PFSK-1 (cell line): ENCODE measurements around the gene PGGHG.

Experiments
- FOXP2 ChIP-seq: optimal IDR thresholded peaks from 2 replicates; pipeline ENCODE3; 2011; ENCODE audit warnings: borderline replicate concordance, control low read depth, inconsistent platforms; ENCODE audit not compliant: insufficient read depth; ENCODE audit errors: extremely low read length, extremely low read depth
- POLR2AphosphoS5 ChIP-seq: IDR thresholded peaks from 2 replicates; pipeline ENCODE4 v1.6.1; 2012; ENCODE audit warnings: low read depth, mild to moderate bottlenecking, control low read depth, low read length, moderate library complexity
- REST ChIP-seq, 2 experiments: IDR thresholded peaks; 2 replicates each; pipeline versions ENCODE4 v1.6.1 to v1.8.0; 2011 to 2012; ENCODE audit warnings: low read depth in 2 of 2, low read length in 2 of 2, control low read depth in 1 of 2, inconsistent platforms in 1 of 2, mild to moderate bottlenecking in 1 of 2, moderate library complexity in 1 of 2; ENCODE audit not compliant: insufficient read depth in 1 of 2
- SIN3A ChIP-seq: IDR thresholded peaks from 2 replicates; pipeline ENCODE4 v1.6.1; 2012; ENCODE audit warnings: mild to moderate bottlenecking, low read length, moderate library complexity, borderline replicate concordance; ENCODE audit not compliant: insufficient read depth
- TAF1 ChIP-seq: IDR thresholded peaks from 2 replicates; pipeline ENCODE4 v1.6.1; 2012; ENCODE audit warnings: low read length, control low read depth, borderline replicate concordance; ENCODE audit not compliant: insufficient read depth

The PGGHG gene

DNA sequence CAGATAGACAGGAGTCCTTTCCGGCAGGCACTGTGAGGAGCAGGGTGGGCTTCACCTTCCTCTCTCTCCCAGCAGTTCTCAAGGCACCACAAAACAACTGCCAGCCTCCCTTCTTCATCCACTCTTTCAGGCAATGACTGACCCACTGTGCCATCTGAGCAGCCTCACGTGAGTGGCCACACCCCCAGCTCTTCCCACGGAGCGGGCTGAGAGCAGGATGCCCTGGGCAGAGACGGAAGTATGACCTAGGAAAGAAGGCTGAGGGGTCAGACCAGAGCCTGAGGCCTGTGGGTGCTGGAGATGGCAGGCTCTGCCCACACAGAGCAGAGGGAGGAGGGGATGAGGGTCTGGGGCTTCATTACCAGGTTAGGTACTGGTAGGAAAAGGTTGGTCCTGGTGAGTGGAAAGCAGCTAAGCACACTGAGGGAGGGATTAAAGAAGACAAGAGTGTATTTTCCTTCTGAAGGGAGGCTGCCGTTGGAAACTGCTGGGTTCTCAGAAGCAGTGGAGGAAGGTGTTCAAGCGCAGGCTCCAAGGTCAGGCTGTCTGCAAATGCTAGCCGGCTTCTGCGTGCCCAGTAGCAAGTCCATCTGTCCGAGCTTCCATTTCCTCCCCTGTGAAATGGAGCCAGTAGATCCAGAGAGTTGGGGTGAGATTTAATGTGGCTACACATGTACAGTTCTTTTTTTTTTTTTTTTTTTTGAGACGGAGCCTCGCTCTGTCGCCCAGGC, 6.1 kb upstream of the PGGHG start:
- TF ChIP-seq POLR2AphosphoS5 = no peak
- no peak for TF ChIP-seq TAF1
- no peak for TF ChIP-seq FOXP2
- no peak for TF ChIP-seq SIN3A
- TF ChIP-seq REST (IDR thresholded peaks at IDR 0.05; ENCODE audit: insufficient read depth in 1 of 2, low read depth in 2 of 2, low read length in 2 of 2) = no peak

DNA sequence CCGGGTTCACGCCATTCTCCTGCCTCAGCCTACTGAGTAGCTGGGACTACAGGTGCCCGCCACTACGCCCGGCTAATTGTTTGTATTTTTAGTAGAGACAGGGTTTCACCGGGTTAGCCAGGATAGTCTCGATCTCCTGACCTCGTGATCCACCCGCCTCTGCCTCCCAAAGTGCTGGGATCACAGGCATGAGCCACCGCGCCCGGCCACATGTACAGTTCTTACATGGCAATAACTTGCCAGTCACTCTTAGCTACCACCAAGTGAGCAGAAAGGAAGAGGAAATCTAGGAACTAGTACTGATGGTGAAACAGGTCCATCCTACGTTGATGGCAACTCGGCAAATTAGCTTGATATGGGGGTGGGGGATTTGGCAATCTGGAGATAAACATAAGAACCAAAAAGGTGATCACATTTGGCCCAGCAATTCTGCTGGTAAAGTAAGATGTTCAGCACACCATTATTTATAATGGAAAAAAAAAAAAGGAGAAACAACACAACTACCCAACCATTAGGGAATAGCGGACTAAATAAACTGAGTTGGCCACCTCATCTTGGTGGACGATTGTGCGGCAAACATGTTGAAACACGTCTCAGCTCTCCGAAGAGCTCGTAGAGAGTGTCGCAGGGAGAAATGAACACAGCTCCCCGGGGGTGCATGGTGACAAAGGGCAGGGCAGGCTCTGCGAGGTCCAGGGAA, 5.4 kb upstream of the PGGHG start:
- TF ChIP-seq FOXP2 (no peak), SIN3A (no peak), REST (IDR thresholded peaks at IDR 0.05; ENCODE audit: insufficient read depth in 1 of 2, low read depth in 2 of 2, low read length in 2 of 2) (no peak), TAF1 (no peak), POLR2AphosphoS5 (no peak)

DNA sequence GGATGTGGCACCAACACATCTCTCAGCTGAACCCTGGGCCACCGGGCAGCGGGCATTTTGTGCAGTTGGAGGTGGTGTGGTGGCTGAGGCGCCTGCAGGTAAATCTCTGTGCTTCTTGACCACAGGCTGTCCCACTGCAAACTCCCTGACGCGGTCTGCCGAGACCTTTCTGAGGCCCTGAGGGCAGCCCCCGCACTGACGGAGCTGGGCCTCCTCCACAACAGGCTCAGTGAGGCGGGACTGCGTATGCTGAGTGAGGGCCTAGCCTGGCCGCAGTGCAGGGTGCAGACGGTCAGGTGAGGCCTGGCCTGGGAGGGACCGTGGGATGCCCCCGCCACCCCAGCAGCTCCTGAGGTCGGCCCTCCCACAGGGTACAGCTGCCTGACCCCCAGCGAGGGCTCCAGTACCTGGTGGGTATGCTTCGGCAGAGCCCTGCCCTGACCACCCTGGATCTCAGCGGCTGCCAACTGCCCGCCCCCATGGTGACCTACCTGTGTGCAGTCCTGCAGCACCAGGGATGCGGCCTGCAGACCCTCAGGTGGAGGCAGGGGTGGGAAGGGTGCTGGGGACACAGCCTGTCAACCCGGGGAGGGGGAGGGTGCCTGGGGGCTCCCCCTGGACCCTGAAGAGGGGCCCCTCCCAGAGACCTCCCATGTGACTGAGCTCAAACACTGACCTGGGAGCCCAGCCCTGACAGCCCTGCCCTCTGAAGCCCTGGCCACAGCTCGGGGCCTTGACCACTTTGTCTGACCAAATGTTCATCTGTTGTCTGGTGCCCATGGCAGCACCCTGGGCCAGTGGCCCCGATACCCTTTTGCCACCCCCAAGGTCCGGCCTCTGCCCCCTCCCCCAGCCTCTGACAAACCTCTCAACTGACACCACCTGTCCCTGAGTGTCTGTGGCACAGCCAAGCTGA, 4.6 kb upstream of the PGGHG start:
- TF ChIP-seq REST (IDR thresholded peaks at IDR 0.05; ENCODE audit: insufficient read depth in 1 of 2, low read depth in 2 of 2, low read length in 2 of 2) (no peak), FOXP2 (no peak), POLR2AphosphoS5 (no peak), SIN3A (no peak), TAF1 (no peak)

DNA sequence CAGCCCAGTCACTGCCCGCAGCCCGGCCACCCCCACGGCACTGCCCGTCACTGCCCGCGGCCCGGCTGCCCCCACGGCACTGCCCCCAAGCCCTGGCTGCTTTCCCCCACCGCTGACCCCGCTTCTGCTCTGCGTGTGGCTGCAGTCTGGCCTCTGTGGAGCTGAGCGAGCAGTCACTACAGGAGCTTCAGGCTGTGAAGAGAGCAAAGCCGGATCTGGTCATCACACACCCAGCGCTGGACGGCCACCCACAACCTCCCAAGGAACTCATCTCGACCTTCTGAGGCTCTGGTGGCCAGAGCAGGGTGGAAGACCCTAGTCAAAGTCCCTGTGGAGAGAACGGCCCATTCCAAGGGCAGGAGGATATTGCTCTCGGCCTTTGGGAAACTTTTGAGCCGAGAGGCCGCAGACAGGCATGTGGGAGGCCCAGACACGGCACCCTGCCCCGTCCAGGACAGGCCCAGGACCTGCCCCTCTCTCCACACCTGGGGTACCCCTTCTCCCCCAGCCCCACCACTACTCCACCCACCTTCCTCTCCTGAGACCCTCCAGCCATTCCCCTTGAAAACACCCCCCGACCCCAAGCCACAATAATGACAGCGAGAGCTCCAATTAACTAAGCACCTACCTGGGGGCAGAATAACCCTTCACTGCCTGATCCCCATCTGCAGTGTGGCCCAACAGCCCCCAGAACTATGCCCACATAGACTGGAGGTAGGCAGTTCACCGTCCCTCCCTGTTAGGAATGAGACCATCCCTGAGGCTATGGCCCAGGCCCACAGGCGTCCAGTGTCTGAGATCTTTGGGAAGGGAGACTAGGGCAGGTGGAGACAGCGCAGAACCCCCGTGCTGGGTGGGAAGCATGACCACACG, 3.7 kb upstream of the PGGHG start:
- TF ChIP-seq POLR2AphosphoS5 (no peak), SIN3A (no peak), TAF1 (no peak), FOXP2 (no peak), REST (IDR thresholded peaks at IDR 0.05; ENCODE audit: insufficient read depth in 1 of 2, low read depth in 2 of 2, low read length in 2 of 2) (no peak)
